CD4-positive, CD25-positive, alpha-beta regulatory T cell (primary cell): ENCODE results near the gene BTBD19. TPM values are rescaled to one million over a fixed set of nuclear protein-coding genes. Genes with fewer than 3 reads are reported as not detected.
"Not testable (repeated sequence)": the region's sequence is repeated elsewhere in the genome, so short reads cannot be mapped to it uniquely, and the experiment has no call there.

Source experiments
- ATAC-seq, 2 donors: fragments of 150-1000 bp; cut with Tn5 transposase; one replicate each; pipeline ENCODE4 v1.10.0; 2021; ENCODE audit warnings: low read depth in 2 of 2, moderate number of reproducible peaks in 2 of 2, moderate library complexity in 1 of 2
- DNase-seq, 3 donors: peaks; one replicate each; pipeline versions ENCODE4 v3.0.0 to v3.0.0-alpha.2; 2012 to 2022; ENCODE audit warnings: mixed read lengths in 1 of 3
- H3K27ac ChIP-seq: one replicate; pipeline ENCODE4 v1.7.0; 2013; ENCODE audit warnings: mild to moderate bottlenecking, low read length; ENCODE audit not compliant: insufficient read depth, poor library complexity, severe bottlenecking
- H3K27me3 ChIP-seq: one replicate; pipeline ENCODE4 v1.7.0; 2013; ENCODE audit warnings: low read length; ENCODE audit not compliant: control insufficient read depth, insufficient read depth
- H3K36me3 ChIP-seq: one replicate; pipeline ENCODE4 v1.7.0; 2013; ENCODE audit warnings: mild to moderate bottlenecking, low read length, moderate library complexity; ENCODE audit not compliant: control insufficient read depth, insufficient read depth
- H3K4me1 ChIP-seq: 2 replicates; pipeline ENCODE4 v1.7.0; 2013; ENCODE audit warnings: mild to moderate bottlenecking, low read length; ENCODE audit not compliant: insufficient read depth, control insufficient read depth, poor library complexity, severe bottlenecking
- H3K4me3 ChIP-seq: one replicate; pipeline ENCODE4 v1.7.0; 2013; ENCODE audit warnings: low read depth, mild to moderate bottlenecking, low read length, moderate library complexity
- H3K9me3 ChIP-seq, 2 experiments: 1 replicate in 1 of 2; 2 replicates in 1 of 2; pipeline ENCODE4 v1.7.0; 2013; ENCODE audit warnings: low read length in 2 of 2, mild to moderate bottlenecking in 1 of 2, moderate library complexity in 1 of 2; ENCODE audit not compliant: control insufficient read depth in 2 of 2
- H3K27ac Mint-ChIP-seq, 3 donors: one replicate each; pipeline ENCODE4 v1.8.0; 2020 to 2022; ENCODE audit warnings: mild to moderate bottlenecking in 3 of 3, mixed read lengths in 3 of 3, moderate library complexity in 2 of 3
- H3K27me3 Mint-ChIP-seq: one replicate; pipeline ENCODE4 v1.8.0; 2022; ENCODE audit warnings: mild to moderate bottlenecking, mixed read lengths
- H3K36me3 Mint-ChIP-seq: one replicate; pipeline ENCODE4 v1.8.0; 2020; ENCODE audit warnings: mixed read lengths
- H3K4me1 Mint-ChIP-seq, 4 donors: one replicate each; pipeline ENCODE4 v1.8.0; 2020 to 2022; ENCODE audit warnings: mixed read lengths in 4 of 4, mild to moderate bottlenecking in 1 of 4
- H3K4me3 Mint-ChIP-seq, 4 donors: one replicate each; pipeline ENCODE4 v1.8.0; 2020 to 2022; ENCODE audit warnings: mild to moderate bottlenecking in 4 of 4, mixed read lengths in 4 of 4, moderate library complexity in 3 of 4
- H3K9me3 Mint-ChIP-seq, 7 donors: one replicate each; pipeline ENCODE4 v1.8.0; 2020 to 2022; ENCODE audit warnings: mixed read lengths in 7 of 7, mild to moderate bottlenecking in 3 of 7, moderate library complexity in 2 of 7
- polyA plus RNA-seq, 4 donors: library from polyadenylated mRNA; unstranded; fragments of 300-500 nt; fragmentation: Illumina TruSeq; gene quantifications; one replicate each; pipeline ENCODE4 v1.2.3, GENCODE V29; 2021
- total RNA-seq: library from RNA; stranded (reverse); gene quantifications from one replicate; pipeline ENCODE4 v1.2.3, GENCODE V29; 2022

BTBD19 gene
- total and polyA plus RNA-seq, 5 donors from 2014 or later, result 0.31 to 45.4 (median 0.87) TPM; not detected in 2

GRCh38 chr1:44807364-44808062, 810 bp upstream of the BTBD19 start:
- H3K36me3 Mint-ChIP-seq, result peaks cover 31% of the 10 kb centered on the region
- peak overlapping the region; percentile 99 to 100 (median 99) for H3K27ac Mint-ChIP-seq
- DNase-seq (peak; percentile 85 to 98 (median 88)), ATAC-seq (peak; percentile 59 to 64)
- Histone ChIP-seq H3K27ac (peak overlapping the region; percentile 97), H3K36me3 (peaks cover 44% of the 10 kb centered on the region), H3K9me3 (no peaks in the 10 kb centered on the region), H3K4me3 (peak overlapping the region; percentile 53), H3K27me3 (no peaks in the 10 kb centered on the region), H3K4me1 (peaks cover 86% of the 10 kb centered on the region)
- H3K27me3 Mint-ChIP-seq, result peaks cover 7% of the 10 kb centered on the region
- H3K4me1 Mint-ChIP-seq, result peaks cover 6 to 92% (median 43%) of the 10 kb centered on the region in 4 donors
- H3K9me3 Mint-ChIP-seq, result no peaks in the 10 kb centered on the region
- peak overlapping the region; percentile 73 to 95 (median 90) for H3K4me3 Mint-ChIP-seq

DNA sequence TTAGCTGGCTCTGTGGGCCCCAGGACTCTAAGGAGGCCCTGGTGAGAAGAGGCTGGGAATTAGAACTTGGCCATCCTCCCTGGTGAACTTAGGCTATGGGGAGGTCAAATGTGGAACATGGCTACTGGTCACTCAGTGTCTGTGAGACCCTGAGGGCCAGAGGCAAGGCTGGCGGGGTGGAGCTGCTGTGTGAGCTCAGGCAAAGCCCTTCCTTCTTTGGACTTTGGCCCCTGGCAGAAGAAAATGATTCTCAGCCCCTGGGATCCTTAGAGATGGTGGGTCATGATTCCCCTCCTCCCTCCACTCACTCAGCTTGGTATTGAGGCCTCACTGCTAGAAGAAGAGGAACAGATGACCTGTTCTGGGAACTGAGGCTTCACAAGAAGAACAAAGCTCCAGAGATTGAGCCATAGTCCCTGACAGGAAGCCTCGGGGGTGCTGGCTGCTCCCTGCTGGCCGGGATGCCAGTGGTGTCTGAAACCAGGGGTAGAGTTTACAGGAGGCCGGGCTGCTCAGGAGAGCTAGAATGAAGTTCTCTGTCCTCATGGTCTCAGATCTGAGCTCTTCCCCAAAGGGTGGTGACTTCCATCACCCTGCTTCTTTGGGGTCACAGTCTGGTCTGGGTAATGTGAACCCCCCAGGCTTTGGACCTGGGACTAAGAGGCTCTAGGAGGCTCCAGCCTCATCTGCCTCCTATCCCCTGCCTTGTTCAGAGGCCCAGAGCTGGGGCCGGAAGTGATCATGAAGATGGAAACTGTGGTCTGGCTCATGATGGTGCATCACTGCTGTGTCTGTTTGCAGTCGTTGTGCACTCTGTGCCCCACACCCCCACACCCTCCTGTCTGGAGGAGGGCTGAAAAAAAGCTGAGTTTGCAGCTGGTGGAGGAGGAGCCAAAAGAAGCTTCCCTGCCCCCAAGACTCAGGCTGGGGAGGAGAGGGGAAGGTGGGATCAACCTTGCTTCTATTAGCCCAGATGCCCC, 905 bp downstream of the BTBD19 start:
- Histone ChIP-seq H3K36me3 (peaks cover 27% of the 10 kb centered on the region), H3K4me1 (peaks cover 85% of the 10 kb centered on the region), H3K9me3 (no peaks in the 10 kb centered on the region), H3K27ac (peak overlapping the region; percentile 97), H3K27me3 (no peaks in the 10 kb centered on the region), H3K4me3 (peak overlapping the region; percentile 38)
- H3K9me3 Mint-ChIP-seq, result peaks cover 0 to 1% (median 0%) of the 10 kb centered on the region in 7 donors
- H3K4me1 Mint-ChIP-seq, result peaks cover 6 to 86% (median 40%) of the 10 kb centered on the region in 4 donors
- peak overlapping the region; percentile 99 to 100 (median 99) for H3K27ac Mint-ChIP-seq
- H3K4me3 Mint-ChIP-seq, result peak overlapping the region; percentile 85 to 95 (median 90)
- ATAC-seq, result peak; percentile 72 to 76
- peak; percentile 82 to 98 (median 91) for DNase-seq
- peaks cover 7% of the 10 kb centered on the region for H3K27me3 Mint-ChIP-seq
- peaks cover 18% of the 10 kb centered on the region for H3K36me3 Mint-ChIP-seq

GRCh38 chr1:44810101-44810761, 1.9 kb downstream of the BTBD19 start:
- peak overlapping the region; percentile 80 to 95 (median 87) for H3K4me3 Mint-ChIP-seq
- Histone ChIP-seq H3K4me3 (peak overlapping the region; percentile 48), H3K9me3 (no peaks in the 10 kb centered on the region), H3K27me3 (no peaks in the 10 kb centered on the region), H3K4me1 (peaks cover 84% of the 10 kb centered on the region), H3K27ac (peak overlapping the region; percentile 97), H3K36me3 (peaks cover 19% of the 10 kb centered on the region)
- ATAC-seq, result no peak
- H3K27ac Mint-ChIP-seq, result peak overlapping the region; percentile 99 to 100 (median 99)
- H3K4me1 Mint-ChIP-seq, result peaks cover 6 to 85% (median 46%) of the 10 kb centered on the region in 4 donors
- peaks cover 0 to 2% (median 0%) of the 10 kb centered on the region in 7 donors for H3K9me3 Mint-ChIP-seq
- H3K36me3 Mint-ChIP-seq, result peaks cover 16% of the 10 kb centered on the region
- peak in 2 of 3 donors; percentile 21 to 43 for DNase-seq
- peaks cover 7% of the 10 kb centered on the region for H3K27me3 Mint-ChIP-seq

DNA sequence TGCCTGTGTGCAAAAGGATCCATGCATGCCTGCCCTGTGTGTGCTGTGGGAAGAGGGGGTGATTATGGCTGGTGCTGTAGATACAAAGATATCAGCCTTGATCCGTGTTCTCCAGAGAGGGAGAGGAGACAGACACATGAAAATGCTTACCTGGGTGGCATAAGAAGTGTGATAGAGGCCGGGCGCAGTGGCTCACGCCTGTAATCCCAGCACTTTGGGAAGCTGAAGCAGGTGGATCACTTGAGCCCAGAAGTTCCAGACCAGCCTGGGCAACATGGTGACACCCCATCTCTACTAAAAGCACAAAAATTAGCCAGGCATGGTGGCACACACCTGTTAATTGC, 2.4 kb downstream of the BTBD19 start:
- peaks cover 6 to 85% (median 49%) of the 10 kb centered on the region in 4 donors for H3K4me1 Mint-ChIP-seq
- peak overlapping the region; percentile 66 to 95 (median 74) for H3K4me3 Mint-ChIP-seq
- H3K27me3 ChIP-seq, H3K9me3 ChIP-seq, H3K27me3 Mint-ChIP-seq, H3K9me3 Mint-ChIP-seq, ATAC-seq: not testable (repeated sequence)
- peak overlapping the region; percentile 48 for H3K4me3 ChIP-seq
- peaks cover 84% of the 10 kb centered on the region for H3K4me1 ChIP-seq
- H3K36me3 ChIP-seq, result peaks cover 14% of the 10 kb centered on the region
- H3K27ac ChIP-seq, result peak overlapping the region; percentile 97
- H3K27ac Mint-ChIP-seq, result peak overlapping the region; percentile 99 to 100 (median 99)
- peaks cover 14% of the 10 kb centered on the region for H3K36me3 Mint-ChIP-seq
- peak in 1 of 3 donors; percentile 11 for DNase-seq

DNA sequence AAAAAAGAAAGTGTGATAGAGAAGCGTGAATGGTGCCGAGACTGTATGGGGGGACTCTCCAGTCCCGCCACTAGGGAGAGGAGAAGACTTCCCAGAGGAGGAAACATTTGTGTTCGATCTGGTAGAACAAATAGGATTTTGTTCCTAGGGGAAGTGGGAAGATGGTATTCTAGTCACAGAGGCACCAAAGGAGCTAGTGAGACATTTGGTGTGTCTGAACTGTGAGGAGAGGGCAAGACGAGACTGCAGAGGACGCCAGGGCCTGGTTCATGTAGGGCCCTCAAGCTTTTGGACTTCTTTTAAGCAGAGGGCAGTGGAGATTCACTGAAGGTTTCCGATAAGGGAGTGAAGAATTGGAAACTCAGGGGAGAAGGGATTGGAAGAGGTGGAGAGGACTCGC, 2.9 kb downstream of the BTBD19 start:
- Histone ChIP-seq H3K27me3 (no peaks in the 10 kb centered on the region), H3K36me3 (peaks cover 9% of the 10 kb centered on the region), H3K4me3 (no peak overlapping the region), H3K4me1 (peaks cover 80% of the 10 kb centered on the region), H3K27ac (peak overlapping the region; percentile 97), H3K9me3 (no peaks in the 10 kb centered on the region)
- Mint-ChIP-seq H3K27me3 (peaks cover 7% of the 10 kb centered on the region), H3K9me3 (peaks cover 0 to 3% (median 0%) of the 10 kb centered on the region in 7 donors), H3K36me3 (peaks cover 14% of the 10 kb centered on the region), H3K4me1 (peaks cover 6 to 84% (median 49%) of the 10 kb centered on the region in 4 donors), H3K27ac (peak overlapping the region; percentile 99 to 100 (median 99)), H3K4me3 (peak overlapping the region; percentile 75 to 95 (median 78))
- DNase-seq, result no peak
- no peak for ATAC-seq

DNA sequence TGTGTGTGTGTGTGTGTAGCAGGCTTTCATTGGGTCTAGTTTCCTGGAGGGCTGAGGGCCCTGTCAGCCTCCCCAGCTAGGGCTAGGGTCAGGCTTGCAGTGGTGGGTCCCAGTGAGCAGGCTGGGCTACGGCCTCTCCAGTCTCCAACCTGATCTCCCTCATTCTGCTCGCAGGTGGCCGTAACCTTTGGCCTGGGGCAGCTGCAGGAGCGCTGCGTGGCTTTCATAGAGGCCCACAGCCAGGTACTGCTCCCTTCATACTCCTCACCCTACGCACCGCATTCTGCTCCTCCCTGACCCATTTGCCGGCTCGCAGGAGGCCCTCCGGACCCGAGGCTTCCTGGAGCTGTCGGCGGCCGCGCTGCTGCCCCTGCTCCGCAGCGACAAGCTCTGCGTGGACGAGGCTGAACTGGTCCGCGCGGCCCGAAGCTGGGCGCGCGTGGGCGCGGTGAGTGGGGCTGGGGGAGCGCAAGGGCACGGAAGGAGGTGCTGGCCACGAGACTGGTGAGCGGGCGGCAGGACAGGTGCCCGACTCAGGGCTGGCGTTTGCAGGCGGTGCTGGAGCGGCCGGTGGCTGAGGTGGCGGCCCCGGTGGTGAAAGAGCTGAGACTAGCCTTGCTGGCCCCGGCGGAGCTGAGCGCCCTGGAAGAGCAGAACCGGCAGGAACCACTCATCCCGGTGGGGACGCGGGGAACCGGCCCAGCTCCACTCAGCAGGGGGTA, 4.7 kb downstream of the BTBD19 start:
- no peaks in the 10 kb centered on the region for H3K27me3 ChIP-seq
- H3K36me3 ChIP-seq, result no peaks in the 10 kb centered on the region
- peak overlapping the region in 2 of 3 donors; percentile 99 to 100 for H3K27ac Mint-ChIP-seq
- DNase-seq (no peak), ATAC-seq (no peak)
- peaks cover 63% of the 10 kb centered on the region for H3K4me1 ChIP-seq
- peaks cover 4% of the 10 kb centered on the region for H3K36me3 Mint-ChIP-seq
- peak overlapping the region in 3 of 4 donors; percentile 88 to 95 (median 90) for H3K4me3 Mint-ChIP-seq
- H3K9me3 ChIP-seq, result no peaks in the 10 kb centered on the region
- H3K9me3 Mint-ChIP-seq, result peaks cover 0 to 5% (median 0%) of the 10 kb centered on the region in 7 donors
- H3K4me1 Mint-ChIP-seq, result peaks cover 14 to 74% (median 50%) of the 10 kb centered on the region in 4 donors
- H3K27ac ChIP-seq, result peak overlapping the region; percentile 74
- H3K27me3 Mint-ChIP-seq, result peaks cover 7% of the 10 kb centered on the region
- H3K4me3 ChIP-seq, result no peak overlapping the region
